HepG2 (cell line): ENCODE data around the gene PELI3. TPM values are rescaled to one million over a fixed set of nuclear protein-coding genes. Genes with fewer than 3 reads are reported as not detected.
"Not testable (repeated sequence)": the region's sequence is repeated elsewhere in the genome, so short reads cannot be mapped to it uniquely, and the experiment has no call there.

ENCODE experiments used
- ATAC-seq: fragments of 200-7000 bp; cut with Tn5 transposase; 3 replicates; pipeline ENCODE4 v1.9.1; 2020; ENCODE audit warnings: mild to moderate bottlenecking, moderate library complexity
- BruUV-seq: library from RNA; stranded (reverse); fragments of 400-500 nt; replicated peaks from 2 replicates; lab custom pipeline; 2021; lab: Mats Ljungman, UMichigan
- CTCF ChIA-PET: fragments of 300-600 bp; formaldehyde crosslinking; extraction: SDS; loops from one replicate; lab custom pipeline; 2021; ENCODE audit warnings: low total read pairs, inconsistent platforms, low intra/inter-chr PET ratio; lab: Yijun Ruan, JAX
- POLR2A ChIA-PET: fragments of 350-600 bp; sonication (Branson Sonifier 250); formaldehyde crosslinking; loops from one replicate; lab custom pipeline; 2020; ENCODE audit warnings: antibody characterized with exemption, inconsistent platforms; lab: Yijun Ruan, JAX
- DNase-seq: peaks from one replicate; pipeline ENCODE4 v3.0.0-alpha.2; 2015; ENCODE audit warnings: low spot score
- FAIRE-seq: peaks from 3 replicates; lab custom pipeline; 2011; peaks lifted over from hg19 to GRCh38; lab: Jason Lieb, UNC
- H2AFZ ChIP-seq: one replicate; pipeline ENCODE4 v1.6.1; 2011; ENCODE audit warnings: low read length, inconsistent platforms
- H3K27ac ChIP-seq: fragments of 300-600 bp; 3 replicates; pipeline ENCODE4 v1.8.0; 2011; ENCODE audit warnings: mixed run types, mild to moderate bottlenecking, mixed read lengths, low read length, inconsistent platforms; ENCODE audit not compliant: insufficient read depth; ENCODE audit errors: extremely low read length
- H3K27me3 ChIP-seq, 2 experiments: fragments of 200-600 bp in 1 of 2; 2 replicates in 1 of 2; 3 replicates in 1 of 2; pipeline versions ENCODE4 v1.6.0 to v1.8.0; 2011; ENCODE audit warnings: low read length in 2 of 2, mild to moderate bottlenecking in 2 of 2, moderate library complexity in 2 of 2, inconsistent platforms in 1 of 2; ENCODE audit not compliant: insufficient read depth in 2 of 2, control insufficient read depth in 1 of 2
- H3K36me3 ChIP-seq, 2 experiments: fragments of 200-600 bp in 1 of 2; replicated peaks in 1 of 2; 2 replicates in 1 of 2; 3 replicates in 1 of 2; pipeline versions ENCODE4 v1.5.1 to v1.8.0; 2011; ENCODE audit warnings: low read length in 2 of 2, inconsistent platforms in 1 of 2; ENCODE audit not compliant: insufficient read depth in 2 of 2, control insufficient read depth in 1 of 2
- H3K4me1 ChIP-seq: 2 replicates; pipeline ENCODE4 v1.5.1; 2012; ENCODE audit warnings: low read length, inconsistent platforms; ENCODE audit not compliant: insufficient read depth
- H3K4me2 ChIP-seq: 2 replicates; pipeline ENCODE4 v1.6.0; 2011; ENCODE audit warnings: low read depth, low read length, inconsistent platforms
- H3K4me3 ChIP-seq, 3 experiments: fragments of 200-600 bp in 1 of 3; sonication (generic), shearing (Covaris generic) in 1 of 3; replicated peaks in 1 of 3; 2 replicates each; pipeline ENCODE4 v1.5.1; 2011 to 2016; ENCODE audit warnings: low read length in 3 of 3, inconsistent platforms in 2 of 3, low read depth in 2 of 3, mild to moderate bottlenecking in 2 of 3, control low read depth in 1 of 3, mixed read lengths in 1 of 3; ENCODE audit not compliant: insufficient read depth in 1 of 3
- H3K79me2 ChIP-seq: one replicate; pipeline ENCODE4 v1.6.1; 2011; ENCODE audit warnings: low read length, inconsistent platforms; ENCODE audit not compliant: insufficient read depth
- H3K9ac ChIP-seq: 2 replicates; pipeline ENCODE4 v1.6.0; 2011; ENCODE audit warnings: mild to moderate bottlenecking, low read depth, low read length, inconsistent platforms; ENCODE audit not compliant: insufficient read depth
- H3K9me3 ChIP-seq: 2 replicates; pipeline ENCODE4 v1.5.1; 2012; ENCODE audit warnings: mild to moderate bottlenecking, low read length
- H4K20me1 ChIP-seq: 2 replicates; pipeline ENCODE4 v1.6.0; 2011; ENCODE audit warnings: inconsistent platforms, mild to moderate bottlenecking, low read length, moderate library complexity; ENCODE audit not compliant: insufficient read depth
- ELF3 ChIP-seq: IDR thresholded peaks from 2 replicates; pipeline ENCODE4 v1.6.1; 2016; ENCODE audit warnings: missing genetic modification reagents, missing compliant biosample characterization
- MAFK ChIP-seq, 2 experiments: IDR thresholded peaks in 1 of 2; conservative IDR thresholded peaks in 1 of 2; 2 replicates each; pipeline ENCODE4 v1.6.1; 2011; ENCODE audit warnings: improper control_type of control experiment in 2 of 2, low read length in 2 of 2
- MIER2 ChIP-seq: IDR thresholded peaks from 2 replicates; pipeline ENCODE4 v1.6.1; 2016; ENCODE audit warnings: missing biosample characterization, missing genetic modification reagents
- NFYB ChIP-seq: sonication (generic); formaldehyde crosslinking; IDR thresholded peaks from 2 replicates; pipeline ENCODE4 v1.4.0; 2020; ENCODE audit warnings: missing genetic modification reagents
- POLR2A ChIP-seq, 2 experiments: IDR thresholded peaks; 2 replicates each; pipeline ENCODE4 v1.6.1; 2011; ENCODE audit warnings: low read depth in 2 of 2, low read length in 2 of 2, mild to moderate bottlenecking in 1 of 2, moderate library complexity in 1 of 2; ENCODE audit not compliant: insufficient read depth in 1 of 2
- POLR2G ChIP-seq: fragments of 200-400 bp; formaldehyde crosslinking; IDR thresholded peaks from 2 replicates; pipeline ENCODE4 v1.6.1; 2018; ENCODE audit warnings: mild to moderate bottlenecking, low read depth, low read length, moderate library complexity
- SALL1 ChIP-seq: sonication (generic); formaldehyde crosslinking; IDR thresholded peaks from 2 replicates; pipeline ENCODE4 v1.8.0; 2022; ENCODE audit warnings: mild to moderate bottlenecking, missing genetic modification reagents
- SIX1 ChIP-seq: sonication (generic); formaldehyde crosslinking; IDR thresholded peaks from 2 replicates; pipeline ENCODE4 v1.4.0; 2020; ENCODE audit warnings: missing genetic modification reagents, borderline replicate concordance
- UBTF ChIP-seq: sonication (generic); formaldehyde crosslinking; IDR thresholded peaks from 2 replicates; pipeline ENCODE4 v1.4.0; 2020; ENCODE audit warnings: mild to moderate bottlenecking, missing genetic modification reagents
- ZNF574 ChIP-seq: sonication (generic); formaldehyde crosslinking; IDR thresholded peaks from 2 replicates; pipeline ENCODE4 v1.4.0; 2020; ENCODE audit warnings: missing genetic modification reagents
- ZNF777 ChIP-seq: sonication (generic); formaldehyde crosslinking; IDR thresholded peaks from 2 replicates; pipeline ENCODE4 v1.4.0; 2020; ENCODE audit warnings: missing genetic modification reagents
- ZNF800 ChIP-seq: sonication (generic); formaldehyde crosslinking; IDR thresholded peaks from 2 replicates; pipeline ENCODE4 v1.4.0; 2020; ENCODE audit warnings: missing genetic modification reagents
- WGBS: methylation state at CpG from one replicate; pipeline ENCODE4 v1.1.6; 2017; ENCODE audit warnings: low lambda C conversion rate; 5-methylcytosine and 5-hydroxymethylcytosine counted together
- in situ Hi-C: cut with HindIII; loops from 2 replicates; pipeline ENCODE4 v1.10.0; 2017; ENCODE audit warnings: low pct_unique_long_range_greater_than_20kb; ENCODE audit not compliant: extremely low pct_ligation_motif_present
- intact Hi-C: fragments of 100-400 bp; cut with micrococcal nuclease; formaldehyde crosslinking; loops from one replicate; pipeline ENCODE4 v1.10.0; 2022; ENCODE audit not compliant: unreplicated experiment
- polyA plus RNA-seq, 8 experiments: library from polyadenylated mRNA; depleted of rRNA in 3 of 8; stranded (reverse) in 7 of 8; unstranded in 1 of 8; fragments of >200 nt; fragmentation: Illumina TruSeq in 4 of 8; extraction: Trizol in 4 of 8; gene quantifications; 2 replicates each; pipeline versions ENCODE4 v1.2.1 to v1.2.3, GENCODE V29; 2011 to 2016; ENCODE audit warnings: low read depth in 4 of 8, missing spikeins in 1 of 8, mixed read lengths in 1 of 8; ENCODE audit not compliant: insufficient read depth in 1 of 8
- total RNA-seq, 5 experiments: library from RNA; depleted of rRNA; stranded (reverse); fragments of >200 nt; fragmentation: Illumina TruSeq; extraction: Trizol; gene quantifications; 2 replicates each; pipeline ENCODE4 v1.2.3, GENCODE V29; 2016; ENCODE audit warnings: low read depth in 1 of 5

The PELI3 gene
- total and polyA plus RNA-seq, 2 of the 13 experiments (the other 11 are each of a cell fraction or from before 2014, with no cell fraction given) = 2.0 to 4.0 TPM

GRCh38 chr11:66440101-66440939, 26.4 kb upstream of the PELI3 start:
- ChIA-PET CTCF (interaction anchor here (2.3 kb wide), 1 partner anchor 32 kb away, joined by 11 read pairs; no protein-coding TSS in a partner anchor), POLR2A (interaction anchor here (0.9 to 3.2 kb wide), 7 partner anchors 10 to 238 kb away, joined by 3 to 41 read pairs (median 10); partner anchors contain the start of genes BBS1, DPP3, PELI3 and RBM4B)
- H3K27me3 ChIP-seq, H4K20me1 ChIP-seq, intact Hi-C loops, BruUV-seq, in situ Hi-C loops, FAIRE-seq, H3K79me2 ChIP-seq, H3K9me3 ChIP-seq: not testable (repeated sequence)
- peaks cover 5 to 15% of the 10 kb centered on the region in 2 experiments; a peak in 4 of 5 replicates for H3K36me3 ChIP-seq
- peak overlapping the region; percentile 63 for H3K27ac ChIP-seq
- 31% methylated on average over 8 of the region's 29 CpGs for WGBS
- peak; percentile 55 for DNase-seq
- peak overlapping the region; percentile 90 for H3K4me2 ChIP-seq
- ATAC-seq = peak; percentile 21; the same call in 1 of the 3 replicates
- peak overlapping the region; percentile 46; the same call in 1 of the 2 replicates for H3K9ac ChIP-seq
- H3K4me3 ChIP-seq = peak overlapping the region in 2 of 3 experiments; percentile 35 to 40; a peak in 4 of 6 replicates
- H3K4me1 ChIP-seq = peaks cover 33% of the 10 kb centered on the region
- H2AFZ ChIP-seq = peak overlapping the region; percentile 15
- TF ChIP-seq MAFK (conservative IDR thresholded peaks at IDR 0.05 in 1 of 2, IDR thresholded peaks at IDR 0.05 in 1 of 2; ENCODE audit: low read length in 2 of 2) = peak in 1 of 2 experiments; percentile 39; a peak in 3 of 4 replicates
- peak; percentile 80 for TF ChIP-seq POLR2G
- peak; percentile 76 for TF ChIP-seq ZNF777 (CRISPR knock-in tag)
- TF ChIP-seq SALL1 (CRISPR knock-in tag) = peak; percentile 28; the same call in 1 of the 2 replicates
- TF ChIP-seq ZNF574 (CRISPR knock-in tag) = peak; percentile 34; the same call in 1 of the 2 replicates
- 0 out of 2 replicates have a peak, but pooled peaks have one; percentile 60 for TF ChIP-seq ZNF800 (CRISPR knock-in tag)
- TF ChIP-seq NFYB (CRISPR knock-in tag) = peak; percentile 87
- TF ChIP-seq POLR2A (IDR thresholded peaks at IDR 0.05; ENCODE audit: insufficient read depth in 1 of 2, low read depth in 2 of 2, low read length in 2 of 2) = peak; percentile 51 to 65; a peak in 2 of 4 replicates
- 0 out of 2 replicates have a peak, but pooled peaks have one; percentile 12 for TF ChIP-seq MIER2 (CRISPR knock-in tag)
- TF ChIP-seq SIX1 = peak; percentile 14; the same call in 1 of the 2 replicates
- TF ChIP-seq ELF3 (CRISPR knock-in tag) = 0 out of 2 replicates have a peak, but pooled peaks have one; percentile 15
- peak; percentile 56 for TF ChIP-seq UBTF (CRISPR knock-in tag)
